ENCODE measurements around the gene AMFR.

Gene AMFR

GRCh38 chr16:56370185-56370874, 55.0 kb downstream of the AMFR start:
- no peak for DNase-seq (ENCODE audit: low read depth)
- H3K4me3 ChIP-seq (ENCODE audit: low read length): no peak overlapping the region
- no peak for TF ChIP-seq CTCF (conservative IDR thresholded peaks at IDR 0.05; ENCODE audit: low read depth, low read length)

- no peak for TF ChIP-seq CTCF (conservative IDR thresholded peaks at IDR 0.05; ENCODE audit: low read depth, low read length)
- no peak for DNase-seq (ENCODE audit: low read depth)
- no peak overlapping the region for H3K4me3 ChIP-seq (ENCODE audit: low read length)
Measured at GRCh38 chr16:56369202-56369601, 56.1 kb downstream of the AMFR start.

- H3K4me3 ChIP-seq (ENCODE audit: low read length): no peak overlapping the region
- DNase-seq (ENCODE audit: low read depth): no peak
- TF ChIP-seq CTCF (conservative IDR thresholded peaks at IDR 0.05; ENCODE audit: low read depth, low read length): no peak
Measured at GRCh38 chr16:56368545-56368944, 56.8 kb downstream of the AMFR start.

- DNase-seq (ENCODE audit: low read depth): no peak
- no peak for TF ChIP-seq CTCF (conservative IDR thresholded peaks at IDR 0.05; ENCODE audit: low read depth, low read length)
- H3K4me3 ChIP-seq (ENCODE audit: low read length): no peak overlapping the region
Measured at GRCh38 chr16:56367764-56368163, 57.6 kb downstream of the AMFR start.

- no peak for DNase-seq (ENCODE audit: low read depth)
- no peak overlapping the region for H3K4me3 ChIP-seq (ENCODE audit: low read length)
- no peak for TF ChIP-seq CTCF (conservative IDR thresholded peaks at IDR 0.05; ENCODE audit: low read depth, low read length)
Measured at GRCh38 chr16:56366945-56367344, 58.4 kb downstream of the AMFR start.

GRCh38 chr16:56365552-56365951, 59.8 kb downstream of the AMFR start:
- no peak for TF ChIP-seq CTCF (conservative IDR thresholded peaks at IDR 0.05; ENCODE audit: low read depth, low read length)
- no peak overlapping the region for H3K4me3 ChIP-seq (ENCODE audit: low read length)
- DNase-seq (ENCODE audit: low read depth): no peak

- TF ChIP-seq CTCF (conservative IDR thresholded peaks at IDR 0.05; ENCODE audit: low read depth, low read length): no peak
- no peak overlapping the region for H3K4me3 ChIP-seq (ENCODE audit: low read length)
Measured at GRCh38 chr16:56364865-56365264, 60.5 kb downstream of the AMFR start.

More at GRCh38 chr16:56364865-56365264, 60.5 kb downstream of the AMFR start:
- DNase-seq (ENCODE audit: low read depth): no peak

Measured in retinal pigment epithelial cell (primary cell).